ENCODE data around the gene RRN3.
A peak's percentile ranks its signal among the peaks of the same experiment; 100 is the strongest.
"Not testable (repeated sequence)": the region's sequence is repeated elsewhere in the genome, so short reads cannot be mapped to it uniquely, and the experiment has no call there.

The RRN3 gene, protein sequence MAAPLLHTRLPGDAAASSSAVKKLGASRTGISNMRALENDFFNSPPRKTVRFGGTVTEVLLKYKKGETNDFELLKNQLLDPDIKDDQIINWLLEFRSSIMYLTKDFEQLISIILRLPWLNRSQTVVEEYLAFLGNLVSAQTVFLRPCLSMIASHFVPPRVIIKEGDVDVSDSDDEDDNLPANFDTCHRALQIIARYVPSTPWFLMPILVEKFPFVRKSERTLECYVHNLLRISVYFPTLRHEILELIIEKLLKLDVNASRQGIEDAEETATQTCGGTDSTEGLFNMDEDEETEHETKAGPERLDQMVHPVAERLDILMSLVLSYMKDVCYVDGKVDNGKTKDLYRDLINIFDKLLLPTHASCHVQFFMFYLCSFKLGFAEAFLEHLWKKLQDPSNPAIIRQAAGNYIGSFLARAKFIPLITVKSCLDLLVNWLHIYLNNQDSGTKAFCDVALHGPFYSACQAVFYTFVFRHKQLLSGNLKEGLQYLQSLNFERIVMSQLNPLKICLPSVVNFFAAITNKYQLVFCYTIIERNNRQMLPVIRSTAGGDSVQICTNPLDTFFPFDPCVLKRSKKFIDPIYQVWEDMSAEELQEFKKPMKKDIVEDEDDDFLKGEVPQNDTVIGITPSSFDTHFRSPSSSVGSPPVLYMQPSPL

DNA sequence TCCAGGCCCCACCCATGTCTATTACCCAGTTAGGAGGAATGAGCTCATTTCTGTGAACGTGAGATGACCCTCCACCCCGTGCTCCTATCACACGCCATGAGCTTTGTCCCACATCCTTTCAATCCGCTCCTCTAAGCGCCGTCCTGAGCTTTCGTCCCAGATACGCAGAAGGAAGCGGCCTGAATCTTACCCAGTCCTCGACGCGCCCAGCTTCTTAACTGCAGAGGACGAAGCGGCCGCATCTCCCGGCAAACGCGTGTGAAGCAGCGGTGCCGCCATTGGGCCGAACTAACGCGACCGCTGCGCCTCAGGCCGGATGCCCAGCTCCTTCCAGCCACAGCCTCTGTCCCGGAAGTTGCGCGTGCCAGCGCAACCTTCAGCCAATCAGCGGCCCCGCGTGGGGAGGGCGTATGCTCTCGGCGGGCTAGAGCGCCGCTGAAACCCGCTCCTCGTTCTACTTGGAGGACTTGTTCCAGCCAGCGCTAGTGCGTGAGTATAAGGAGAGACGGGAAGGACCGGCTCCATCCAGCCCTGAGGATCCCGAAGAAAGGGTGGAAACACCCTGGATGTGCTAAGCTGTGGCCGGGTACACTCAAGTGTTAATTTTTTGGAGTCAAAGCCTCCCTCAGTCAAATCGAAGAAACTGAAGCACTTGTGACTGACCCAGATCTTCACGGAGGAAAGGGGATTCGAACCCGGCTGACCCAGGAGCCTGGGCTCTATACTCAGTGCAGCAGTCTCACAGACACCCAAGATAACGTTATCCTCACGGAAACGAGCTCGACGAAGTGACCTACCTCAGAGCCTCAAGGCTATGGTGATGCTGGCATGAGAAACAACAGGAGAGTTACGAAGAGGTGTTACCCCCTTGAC is at the start of gene RRN3:
RRN3 (minus strand) TSS at position 318 of the 873 bp plus-strand sequence; CDS start at position 279, 39 bp downstream.
- DNase-seq = peak; percentile 88 to 91

DNA sequence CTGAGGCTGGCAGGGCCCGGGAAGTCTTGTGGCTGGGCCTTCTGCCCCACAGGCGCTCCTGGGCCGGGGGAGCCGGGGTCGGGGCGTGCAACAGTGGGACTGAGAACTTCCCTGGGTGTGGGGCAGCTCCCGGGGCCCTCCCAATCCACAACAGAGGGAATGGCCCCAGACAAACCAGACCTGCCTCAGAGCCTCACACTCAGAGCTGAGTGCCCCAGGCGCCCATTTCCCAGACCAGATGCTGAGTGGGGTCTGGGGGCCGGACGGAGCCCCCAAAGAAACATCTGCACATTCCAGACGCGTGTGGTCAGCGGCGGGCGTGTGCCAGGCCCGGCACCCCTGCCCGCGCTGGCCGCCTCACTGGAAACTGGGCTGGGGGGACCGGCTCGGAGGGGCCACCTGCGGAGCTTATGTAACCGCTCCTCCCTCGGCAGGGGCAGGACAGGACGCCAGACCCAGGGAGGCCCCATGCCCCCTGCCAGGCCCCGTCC is 49.6 kb upstream of the RRN3 start:
- not testable (repeated sequence) for DNase-seq

DNA sequence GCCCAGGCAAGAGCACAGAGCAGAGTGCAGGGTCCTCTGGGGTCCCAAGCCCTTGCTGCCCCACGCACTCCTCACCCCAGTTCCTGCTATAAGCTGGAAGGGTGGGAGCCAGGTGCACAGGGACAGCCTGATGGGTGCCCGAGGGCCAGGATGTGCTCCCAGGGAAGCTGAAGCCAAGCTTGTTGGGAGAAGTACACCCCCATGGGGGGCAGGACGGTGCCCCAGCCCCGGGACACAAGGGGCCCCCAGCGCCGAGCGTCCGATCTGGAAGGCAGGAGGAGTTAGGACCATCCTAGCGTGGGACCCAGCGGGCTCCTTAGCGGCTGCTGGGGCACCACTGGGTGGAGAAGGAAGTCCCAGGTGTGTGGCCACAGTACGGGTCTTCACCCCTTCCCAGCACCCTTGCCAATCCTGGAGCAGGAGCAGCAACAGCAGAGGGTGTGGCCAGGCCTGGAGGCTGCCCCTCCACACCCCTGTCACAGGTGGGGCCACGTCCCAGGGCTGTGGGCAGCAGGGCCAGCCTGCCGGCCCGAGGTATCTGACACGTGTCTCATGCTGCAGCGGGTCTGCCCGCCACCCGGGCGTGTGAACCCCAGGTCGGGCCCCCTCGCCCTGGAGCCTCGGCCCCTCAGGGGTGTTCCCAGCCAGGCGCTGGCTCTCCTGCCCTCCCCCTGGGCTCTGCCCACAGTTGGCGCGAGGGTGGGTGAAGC is 49.0 kb upstream of the RRN3 start:
- not testable (repeated sequence) for DNase-seq

DNA sequence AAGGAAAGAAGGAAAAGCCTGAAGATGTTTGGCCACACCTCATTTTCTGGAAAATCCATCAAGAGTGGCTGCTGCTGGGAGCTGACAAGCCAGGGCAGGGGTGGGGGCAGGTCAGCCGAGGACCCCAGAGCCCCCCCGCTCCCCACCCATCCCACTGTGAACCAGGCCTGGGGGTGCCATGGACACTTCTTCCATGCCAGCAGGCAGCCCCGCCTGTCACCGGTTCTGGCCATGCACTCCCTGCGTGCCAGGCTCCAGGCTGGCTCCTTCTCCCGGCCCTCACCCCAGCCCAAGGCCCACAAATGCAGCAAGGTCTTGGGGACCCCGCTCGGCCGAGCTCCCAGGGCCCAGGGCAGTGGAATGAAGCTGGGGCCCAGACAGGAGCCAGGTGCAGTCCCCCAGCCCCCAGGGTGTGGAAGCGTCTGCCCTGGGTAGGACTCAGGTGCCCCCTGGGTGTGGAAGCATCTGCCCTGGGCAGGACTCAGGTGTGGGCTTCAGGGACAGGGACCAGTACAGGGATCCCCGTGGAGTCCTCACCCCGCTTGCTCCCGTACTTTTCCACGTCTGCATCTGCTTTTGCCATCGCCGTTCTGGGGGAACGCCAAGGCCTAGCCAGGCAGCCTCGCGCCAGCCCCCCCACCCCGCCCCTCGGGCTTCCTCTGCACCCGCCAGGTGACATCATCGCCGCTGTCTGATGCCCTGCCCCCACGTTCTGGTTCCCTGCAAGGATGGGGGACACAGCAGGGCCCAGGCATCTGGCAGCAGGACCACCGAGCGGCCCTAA is 48.2 kb upstream of the RRN3 start:
- not testable (repeated sequence) for DNase-seq

DNA sequence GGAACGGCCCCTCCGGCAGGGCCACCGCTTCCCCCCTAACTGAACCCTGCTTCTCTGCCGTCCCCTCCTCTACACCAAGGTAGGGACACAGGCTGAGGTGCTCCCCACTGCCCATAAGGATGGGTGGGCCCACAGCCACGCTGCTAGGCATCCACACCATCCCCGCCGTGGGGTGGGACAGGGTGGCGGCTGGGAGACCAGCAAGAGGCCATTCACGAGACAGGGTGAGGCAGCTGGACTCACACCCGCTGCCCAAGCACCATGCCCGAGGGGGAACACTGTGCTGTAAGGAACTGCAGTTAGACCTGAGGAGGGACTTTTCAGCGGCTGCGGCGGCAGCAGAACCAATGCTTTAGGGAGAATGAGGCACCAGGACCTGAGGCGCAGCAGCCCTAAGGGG is 47.5 kb upstream of the RRN3 start:
- DNase-seq = no peak

DNA sequence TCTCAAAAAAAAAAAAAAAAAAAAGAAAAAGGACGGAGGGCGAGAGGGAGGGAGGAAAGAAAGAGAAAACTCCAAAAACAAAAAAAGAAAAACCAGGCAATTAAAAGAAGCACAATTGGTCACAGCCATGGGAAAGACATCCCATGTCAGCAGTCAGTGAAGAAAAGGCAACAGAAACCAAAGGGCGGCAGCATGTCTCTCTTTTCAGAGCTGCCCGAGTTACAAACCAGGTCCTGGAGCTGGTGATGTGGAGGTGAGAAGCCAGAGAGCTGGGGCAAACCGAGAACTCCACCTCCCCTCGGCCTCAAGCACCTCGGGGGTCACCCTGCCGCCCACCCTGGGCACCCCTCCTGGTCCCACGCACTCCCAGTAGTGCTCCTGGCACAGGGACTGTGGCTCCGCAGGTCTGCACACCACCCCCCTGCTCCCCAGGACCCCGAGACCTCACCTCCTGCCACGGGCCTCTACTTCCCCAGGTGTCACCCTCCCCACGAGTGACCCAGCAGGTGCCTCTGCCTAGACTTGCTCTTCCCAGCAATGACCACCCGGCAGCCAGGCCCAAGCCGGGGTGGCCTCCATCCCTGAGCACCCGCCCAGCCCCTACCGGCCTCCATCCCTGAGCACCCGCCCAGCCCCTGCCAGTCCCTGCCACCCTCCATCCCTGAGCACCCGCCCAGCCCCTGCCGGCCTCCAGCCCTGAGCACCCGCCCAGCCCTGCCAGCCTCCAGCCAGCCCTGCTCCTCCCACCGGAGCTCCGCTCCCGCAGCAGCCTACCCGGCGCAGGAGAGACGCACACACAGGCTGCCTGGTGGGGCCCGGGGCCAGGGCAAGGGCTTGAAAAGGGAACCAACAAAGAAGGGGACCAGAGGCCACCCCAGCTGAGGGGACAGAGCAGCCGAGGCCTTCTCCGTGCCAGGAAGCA is 46.6 kb upstream of the RRN3 start:
- not testable (repeated sequence) for DNase-seq

DNA sequence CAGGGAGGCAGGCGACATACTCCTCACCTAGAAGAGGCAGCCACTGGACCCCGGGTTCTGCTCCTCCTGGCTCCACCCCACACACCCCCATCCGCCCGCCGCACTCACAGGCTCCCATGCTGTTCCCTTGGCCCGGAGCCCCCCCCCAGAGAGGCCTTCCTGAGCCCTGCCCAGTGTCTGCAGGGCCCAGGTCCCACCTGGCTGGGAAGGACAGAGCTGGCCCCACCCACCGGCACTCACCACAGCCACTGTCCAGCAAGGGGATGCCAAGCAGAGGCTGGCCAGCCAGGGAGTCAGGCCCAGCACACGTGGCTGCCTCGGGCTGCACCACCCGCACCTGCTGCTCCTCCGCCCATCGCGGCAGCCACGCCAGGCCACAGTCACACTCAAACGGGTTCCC is 43.4 kb upstream of the RRN3 start:
- DNase-seq = not testable (repeated sequence)

DNA sequence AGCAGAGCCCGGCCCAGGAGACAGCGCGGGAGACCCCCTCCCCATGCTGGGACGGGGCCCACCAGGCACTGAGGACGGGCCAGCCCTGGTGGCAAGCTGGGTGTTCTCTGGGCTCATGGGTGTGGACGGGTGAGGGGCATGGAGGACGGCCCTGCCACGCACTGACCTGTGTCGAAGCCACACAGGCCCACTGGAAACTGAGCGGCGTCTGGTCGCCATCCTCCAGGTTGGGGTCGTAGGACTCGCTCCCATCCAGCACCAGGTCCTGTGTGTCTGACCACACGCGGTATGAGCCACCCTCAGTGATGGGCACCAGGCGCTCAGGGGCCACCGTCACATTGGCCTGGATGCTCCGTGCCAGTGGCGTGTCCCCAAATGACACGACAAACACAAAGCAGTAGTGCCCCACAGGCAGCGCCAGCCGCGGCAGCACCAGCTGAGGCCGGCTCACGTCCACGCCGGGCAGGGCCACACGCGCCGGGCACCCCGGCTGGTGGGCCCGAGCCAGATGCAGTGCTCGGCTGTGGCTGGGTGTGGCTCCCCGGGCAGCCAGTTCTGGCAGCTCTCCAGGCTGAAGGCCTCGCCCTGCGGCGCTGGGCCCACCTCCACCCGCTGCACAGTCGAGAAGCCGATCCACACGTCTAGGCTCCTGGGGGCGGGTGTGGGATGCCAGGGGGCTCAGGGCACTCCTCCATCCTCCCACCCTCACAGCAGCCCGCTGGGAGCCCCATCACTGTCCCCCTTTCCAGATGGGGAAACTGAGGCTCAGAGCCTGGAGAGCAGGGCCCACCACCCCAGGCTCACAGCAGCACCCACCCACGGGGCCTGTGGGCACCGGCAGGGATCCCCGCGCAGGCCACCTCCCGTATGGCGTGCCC is 41.6 kb upstream of the RRN3 start:
- not testable (repeated sequence) for DNase-seq

DNA sequence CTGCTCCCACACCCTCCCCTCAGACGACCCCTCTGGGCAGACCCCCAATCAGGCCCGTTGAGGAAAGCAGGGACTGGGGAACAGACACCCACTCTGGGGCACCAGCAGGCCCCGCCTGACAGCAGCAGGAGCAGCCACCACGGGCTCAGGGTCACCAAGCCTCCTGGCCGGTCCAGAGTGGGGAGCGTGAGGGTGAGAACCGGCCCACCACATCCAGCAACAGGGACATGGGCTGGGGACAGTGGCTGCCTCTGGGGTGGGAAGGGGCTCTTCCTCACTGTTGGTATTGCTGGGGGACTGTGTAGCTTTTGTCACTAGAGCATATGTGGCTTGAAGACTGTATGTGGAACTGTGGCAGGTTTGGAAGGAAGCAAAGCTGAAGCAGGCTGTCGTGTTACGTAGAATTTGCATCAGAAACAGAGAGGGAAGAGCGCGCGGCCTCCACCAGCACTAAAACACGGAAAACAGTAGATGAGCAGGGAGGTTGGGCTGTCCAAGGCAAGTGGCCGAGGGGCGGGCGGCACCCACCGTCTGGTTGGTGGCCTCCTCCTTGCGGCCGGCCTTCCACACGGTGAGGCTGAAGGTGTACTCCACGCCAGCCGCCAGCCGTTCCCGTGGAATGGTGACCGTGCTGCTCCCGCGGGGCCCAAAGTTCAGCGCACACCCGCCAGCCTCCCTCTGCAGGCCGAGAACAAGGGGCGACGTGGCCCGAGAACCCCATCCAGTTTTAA is 40.8 kb upstream of the RRN3 start:
- not testable (repeated sequence) for DNase-seq

DNA sequence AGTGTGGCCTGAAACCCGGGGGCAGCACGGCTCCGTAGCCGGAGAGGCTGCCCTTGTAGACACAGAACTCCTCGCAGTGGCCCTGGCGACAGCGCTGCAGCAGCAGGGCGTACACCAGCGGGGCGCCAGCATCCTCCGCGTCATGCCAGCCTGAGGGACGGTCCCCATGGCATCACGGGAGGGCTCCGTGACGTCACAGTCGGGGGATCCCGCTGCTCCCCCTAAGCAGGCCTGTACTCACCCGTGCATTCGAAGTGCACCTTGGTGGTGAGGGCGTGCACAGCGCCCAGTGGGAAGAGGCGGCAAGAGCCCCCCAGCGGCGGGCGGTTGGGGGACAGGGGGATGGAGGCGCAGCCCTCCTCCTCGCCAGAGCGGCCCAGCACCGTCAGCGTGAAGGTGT is 39.5 kb upstream of the RRN3 start:
- not testable (repeated sequence) for DNase-seq

DNA sequence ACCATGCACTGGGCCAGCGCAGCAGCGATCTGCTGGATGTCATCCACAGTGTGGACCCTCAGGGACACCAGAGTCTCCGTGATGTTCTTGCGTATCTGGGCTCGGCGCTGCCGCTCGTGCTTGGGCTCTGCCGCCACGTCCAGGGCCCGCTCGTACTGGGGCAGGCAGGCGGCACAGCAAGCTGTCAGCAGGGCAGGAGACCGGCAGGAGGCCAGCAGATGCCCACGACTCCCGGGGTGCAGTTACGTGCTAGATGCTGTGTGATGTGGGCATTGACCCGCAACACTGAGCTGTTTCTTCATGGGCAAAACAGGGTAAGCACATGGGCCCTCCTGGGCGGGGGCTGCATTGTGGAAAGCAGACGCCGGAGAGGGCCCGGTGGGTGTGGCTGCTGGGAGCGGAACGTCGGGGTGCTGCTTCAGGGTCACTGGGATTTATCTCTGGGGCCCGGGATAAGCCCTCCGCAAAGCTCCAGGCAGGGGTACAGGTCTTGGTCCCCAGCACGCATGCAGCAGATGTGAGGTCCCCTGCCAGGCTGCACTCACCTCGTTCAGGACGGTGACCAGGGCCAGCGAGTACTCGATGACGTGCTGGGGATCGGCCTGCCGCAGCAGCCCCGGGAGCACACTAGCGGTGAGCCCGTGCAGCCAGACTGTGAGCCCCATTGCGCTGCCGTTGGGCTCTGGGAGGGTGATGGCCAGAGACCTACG is 38.8 kb upstream of the RRN3 start:
- DNase-seq = not testable (repeated sequence)

DNA sequence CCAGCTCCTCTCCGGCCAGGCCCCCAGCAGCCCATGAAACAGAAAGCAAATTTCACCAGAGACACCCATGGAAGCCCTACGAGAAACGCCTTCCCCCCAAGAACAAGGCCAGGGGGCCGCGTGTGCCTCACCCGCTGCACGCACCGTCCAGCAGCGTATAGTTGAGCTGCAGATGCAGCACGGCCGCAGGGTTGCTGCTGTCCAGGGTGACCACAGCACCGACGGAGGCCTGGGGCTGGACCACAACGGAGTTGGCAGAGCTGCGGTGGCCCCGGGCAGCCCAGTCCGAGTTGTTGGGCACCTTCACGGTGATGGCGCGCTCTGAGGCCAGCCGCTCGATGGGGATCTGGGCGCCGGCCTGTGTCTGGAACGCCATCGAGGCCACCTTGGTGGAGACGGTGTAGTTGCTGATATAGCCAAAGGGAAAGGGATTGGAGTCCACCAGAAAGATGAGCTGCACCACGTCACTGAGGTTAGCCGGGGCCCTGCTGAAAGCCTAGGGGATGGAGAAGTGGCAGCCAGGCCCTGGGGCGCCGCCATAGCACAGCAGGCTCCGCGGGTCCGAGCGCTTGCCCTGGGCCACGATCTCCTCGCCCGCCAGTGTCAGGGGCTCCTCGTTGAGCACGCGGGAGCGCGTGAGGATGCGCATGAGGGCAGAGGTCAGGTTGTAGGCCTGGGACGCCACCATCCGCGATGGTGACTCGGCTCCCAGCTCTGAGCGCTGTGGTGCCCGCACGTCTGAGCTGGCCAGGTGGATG is 37.0 kb upstream of the RRN3 start:
- DNase-seq = not testable (repeated sequence)

DNA sequence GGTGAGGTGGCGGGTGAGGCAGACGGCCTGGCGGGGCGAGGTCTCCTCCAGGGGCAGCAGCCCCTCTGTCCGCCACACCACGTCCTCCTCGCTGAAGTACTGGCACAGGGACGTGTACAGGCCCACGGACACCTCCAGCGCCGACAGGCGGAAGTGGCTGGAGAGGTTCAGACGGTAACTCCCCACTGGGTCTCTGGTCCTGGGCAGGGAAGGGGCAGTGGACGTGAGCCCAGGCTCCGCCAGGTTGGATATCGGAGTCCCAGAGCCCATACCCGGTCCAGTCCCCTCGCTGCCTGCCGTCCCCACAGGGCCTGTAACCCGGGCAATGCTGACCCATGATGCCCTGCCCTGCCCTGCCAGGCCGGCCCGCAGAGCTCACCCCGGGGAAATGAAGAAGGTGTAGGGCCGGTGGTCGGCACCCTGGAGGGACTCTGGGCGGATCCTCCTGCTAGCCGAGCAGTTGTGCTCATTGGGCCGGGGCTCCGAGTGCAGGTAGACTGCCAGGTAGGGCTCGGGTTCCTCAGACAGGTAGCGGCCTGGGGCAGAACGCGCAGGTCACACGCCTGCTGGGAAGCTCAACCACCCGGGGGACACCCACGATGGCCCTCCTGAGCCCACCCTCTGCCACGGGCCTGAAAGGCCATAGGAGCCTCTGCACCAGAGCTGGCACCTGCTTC is 36.3 kb upstream of the RRN3 start:
- DNase-seq = not testable (repeated sequence)

DNA sequence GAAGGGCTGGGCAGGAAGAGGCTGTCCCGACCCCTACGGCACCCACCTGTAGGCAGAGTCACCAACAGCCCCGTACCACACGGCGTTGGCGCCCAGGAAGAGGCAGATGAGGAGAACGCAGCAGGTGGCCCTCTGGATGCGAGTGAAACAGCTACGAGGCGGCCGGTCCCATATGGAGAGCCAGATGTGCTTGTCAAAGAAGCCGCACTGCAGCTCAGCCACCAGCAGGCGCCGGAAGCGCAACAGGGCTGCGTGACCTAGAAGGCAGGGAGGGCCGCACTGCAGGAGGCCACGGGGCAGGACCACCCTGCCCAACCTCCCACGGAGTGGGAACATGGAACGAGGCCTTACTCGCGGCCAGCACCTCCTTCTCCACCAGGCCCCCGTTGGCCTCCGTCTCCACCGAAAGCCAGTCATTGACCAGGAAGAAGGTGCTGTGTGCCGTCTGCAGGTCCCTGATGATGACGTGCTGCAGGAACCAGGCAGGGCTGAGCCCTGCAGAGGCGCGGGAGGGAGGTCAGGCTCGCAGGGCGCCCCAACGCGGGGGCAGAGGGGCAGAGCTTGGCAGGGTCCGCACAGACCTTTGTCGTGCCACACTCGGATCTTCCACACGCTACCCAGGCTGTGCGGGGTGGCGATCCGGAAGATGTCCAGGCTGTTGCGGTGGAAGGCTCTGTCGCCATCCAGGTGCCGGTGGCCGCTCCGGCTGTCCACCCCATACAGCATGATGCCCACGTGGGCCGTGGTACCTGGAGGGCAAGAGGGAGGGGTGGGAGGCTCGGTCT is 33.8 kb upstream of the RRN3 start:
- DNase-seq = not testable (repeated sequence)

DNA sequence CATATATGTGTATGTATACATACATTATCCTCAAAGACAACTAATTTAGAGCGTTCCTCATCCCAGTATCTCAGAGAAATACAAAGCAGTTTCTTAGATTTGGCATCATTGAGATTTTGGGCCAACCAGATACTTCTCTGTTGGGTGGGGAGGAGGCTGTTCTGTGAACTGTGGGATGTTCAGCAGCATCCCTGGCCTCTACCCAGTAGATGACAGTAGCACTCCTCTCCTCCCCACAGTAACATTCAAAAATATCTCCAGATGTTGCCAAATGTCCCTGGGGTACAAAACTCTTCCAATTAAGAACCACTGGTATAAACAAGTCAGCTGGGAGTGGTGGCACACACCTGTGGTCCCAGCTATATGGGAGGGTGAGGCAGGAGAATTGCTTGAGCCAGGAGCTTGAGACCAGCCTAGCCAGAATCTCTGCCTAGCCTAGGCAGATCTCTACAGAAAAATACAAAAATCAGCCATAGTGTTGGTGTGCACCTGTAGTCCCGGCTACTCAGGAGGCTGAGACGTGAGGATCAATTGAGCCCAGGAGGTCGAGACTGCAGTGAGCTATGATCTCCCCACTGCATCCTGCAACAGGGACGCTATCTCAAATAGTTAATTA is 6.4 kb upstream of the RRN3 start:
- not testable (repeated sequence) for DNase-seq
